ENCODE measurements around the gene CCDC88C. TPM values are rescaled to one million over a fixed set of nuclear protein-coding genes. Genes with fewer than 3 reads are reported as not detected.
"Not testable (repeated sequence)": the region's sequence is repeated elsewhere in the genome, so short reads cannot be mapped to it uniquely, and the experiment has no call there.

CCDC88C gene
- total and polyA plus RNA-seq, 12 donors = 2.2 to 8.4 (median 4.9) TPM

DNA sequence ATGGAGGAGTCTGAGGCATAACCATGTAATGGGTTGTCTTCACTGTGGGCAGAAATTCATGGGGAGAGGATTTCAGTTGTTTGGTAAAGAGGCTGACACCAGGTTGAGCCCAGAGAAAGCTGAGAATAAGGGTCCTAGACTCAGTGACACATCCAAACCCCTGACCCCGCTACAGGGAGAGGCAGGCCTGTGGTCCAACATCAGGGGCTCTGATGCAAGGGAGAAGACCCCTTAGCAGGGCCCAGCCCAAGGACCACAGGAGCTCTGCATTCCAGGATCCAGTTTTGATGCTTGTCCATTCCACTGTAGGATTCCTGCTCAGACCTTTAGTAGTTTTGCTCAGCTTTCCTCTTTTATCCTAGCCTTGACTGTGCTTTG, 188.6 kb downstream of the CCDC88C start:
- H3K36me3 ChIP-seq = peaks cover 0 to 72% (median 7%) of the 10 kb centered on the region in 9 donors
- intact Hi-C loops (cut with DNase I) = no loop called here
- H3K4me3 ChIP-seq = no peak overlapping the region
- H3K4me1 ChIP-seq = peaks cover 0 to 70% (median 0%) of the 10 kb centered on the region in 9 donors
- 100% methylated on average over 1 of the region's 1 CpG for WGBS, 2 donors
- TF ChIP-seq, protein P1, sequence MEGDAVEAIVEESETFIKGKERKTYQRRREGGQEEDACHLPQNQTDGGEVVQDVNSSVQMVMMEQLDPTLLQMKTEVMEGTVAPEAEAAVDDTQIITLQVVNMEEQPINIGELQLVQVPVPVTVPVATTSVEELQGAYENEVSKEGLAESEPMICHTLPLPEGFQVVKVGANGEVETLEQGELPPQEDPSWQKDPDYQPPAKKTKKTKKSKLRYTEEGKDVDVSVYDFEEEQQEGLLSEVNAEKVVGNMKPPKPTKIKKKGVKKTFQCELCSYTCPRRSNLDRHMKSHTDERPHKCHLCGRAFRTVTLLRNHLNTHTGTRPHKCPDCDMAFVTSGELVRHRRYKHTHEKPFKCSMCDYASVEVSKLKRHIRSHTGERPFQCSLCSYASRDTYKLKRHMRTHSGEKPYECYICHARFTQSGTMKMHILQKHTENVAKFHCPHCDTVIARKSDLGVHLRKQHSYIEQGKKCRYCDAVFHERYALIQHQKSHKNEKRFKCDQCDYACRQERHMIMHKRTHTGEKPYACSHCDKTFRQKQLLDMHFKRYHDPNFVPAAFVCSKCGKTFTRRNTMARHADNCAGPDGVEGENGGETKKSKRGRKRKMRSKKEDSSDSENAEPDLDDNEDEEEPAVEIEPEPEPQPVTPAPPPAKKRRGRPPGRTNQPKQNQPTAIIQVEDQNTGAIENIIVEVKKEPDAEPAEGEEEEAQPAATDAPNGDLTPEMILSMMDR (IDR thresholded peaks at IDR 0.05) = no peak
- H3K27ac ChIP-seq = peak overlapping the region in 1 of 10 donors; percentile 87
- peaks cover 0 to 18% (median 6%) of the 10 kb centered on the region in 11 donors for H3K9me3 ChIP-seq
- ATAC-seq (no peak), DNase-seq (no peak)
- no peaks in the 10 kb centered on the region for H3K27me3 ChIP-seq

DNA sequence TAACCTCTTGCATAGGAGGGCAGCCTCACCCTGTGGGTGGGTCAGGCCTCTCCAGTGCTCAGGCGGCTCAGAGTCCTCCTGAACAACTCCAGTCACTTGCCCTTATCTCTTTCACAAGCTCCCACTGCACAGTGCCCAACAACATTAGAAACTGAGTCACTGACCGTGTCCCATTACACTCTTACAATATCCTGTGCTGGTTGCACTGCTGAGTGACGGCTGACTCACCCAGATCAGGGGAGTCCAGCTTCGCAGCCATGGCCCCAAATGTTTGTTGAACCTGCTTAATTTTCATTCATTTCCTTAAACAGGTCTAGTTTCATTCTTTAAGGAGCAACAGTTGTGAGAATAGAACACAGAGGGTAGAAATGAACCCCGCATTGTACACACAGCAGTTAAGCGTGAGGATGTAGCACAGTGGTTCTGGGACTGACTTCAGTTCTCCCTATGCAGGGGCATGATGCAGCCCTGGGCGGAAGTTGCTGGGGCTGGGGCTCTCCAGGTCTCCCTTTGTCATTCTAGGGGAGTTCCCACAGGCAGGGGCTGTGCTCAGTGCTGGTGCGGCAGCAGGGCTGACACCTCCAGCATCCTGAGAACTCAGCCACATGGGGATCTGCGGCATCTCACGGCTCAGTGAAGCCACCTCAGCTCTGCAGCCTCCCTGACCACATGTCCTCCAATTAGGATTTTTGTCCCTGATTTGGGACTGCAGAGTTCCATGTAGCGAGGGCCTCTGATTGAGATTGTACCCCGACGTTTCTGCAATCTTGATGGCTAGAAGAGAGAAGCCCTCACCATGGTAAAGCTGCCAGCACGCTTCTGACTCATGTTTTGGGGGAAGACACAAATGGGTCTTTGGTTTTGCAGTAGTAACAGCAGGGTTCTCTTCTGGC, 189.3 kb downstream of the CCDC88C start:
- ATAC-seq (no peak), DNase-seq (no peak)
- Histone ChIP-seq H3K27ac (peak overlapping the region in 1 of 10 donors; percentile 87), H3K4me3 (no peak overlapping the region), H3K36me3 (peaks cover 0 to 74% (median 7%) of the 10 kb centered on the region in 9 donors), H3K27me3 (no peaks in the 10 kb centered on the region), H3K9me3 (peaks cover 0 to 18% (median 6%) of the 10 kb centered on the region in 11 donors), H3K4me1 (peaks cover 0 to 76% (median 3%) of the 10 kb centered on the region in 9 donors)
- WGBS, 2 donors = 90 to 91% methylated on average over 14 of the region's 14 CpGs
- TF ChIP-seq, protein P1 (IDR thresholded peaks at IDR 0.05) = no peak
- intact Hi-C loops (cut with DNase I) = no loop called here

DNA sequence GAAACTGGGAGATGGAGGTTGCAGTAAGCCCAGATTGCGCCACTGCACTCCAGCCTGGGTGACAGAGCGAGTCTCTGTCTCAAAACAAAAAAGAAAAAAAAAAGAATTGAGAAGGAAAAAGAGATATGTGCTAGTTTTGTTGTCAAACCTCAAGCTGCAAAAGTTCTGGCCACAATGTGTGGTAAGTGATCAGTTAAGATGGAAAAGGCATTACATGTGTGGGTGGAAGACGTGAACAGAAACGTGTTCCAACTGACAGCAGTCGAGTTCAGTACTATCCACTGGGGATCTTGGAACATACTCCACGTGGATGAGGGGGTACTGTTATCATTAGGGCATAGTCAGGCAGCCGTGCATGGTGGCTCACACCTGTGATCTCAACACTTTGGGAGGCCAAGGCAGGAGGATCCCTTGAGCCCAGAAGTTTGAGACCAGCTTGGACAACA, 190.4 kb downstream of the CCDC88C start:
- Histone ChIP-seq H3K27me3 (no peaks in the 10 kb centered on the region), H3K36me3 (peaks cover 0 to 74% (median 7%) of the 10 kb centered on the region in 9 donors), H3K9me3 (peaks cover 0 to 18% (median 6%) of the 10 kb centered on the region in 11 donors), H3K27ac (peak overlapping the region in 1 of 10 donors; percentile 87), H3K4me1 (peaks cover 0 to 77% (median 12%) of the 10 kb centered on the region in 9 donors), H3K4me3 (no peak overlapping the region)
- DNase-seq (no peak), ATAC-seq (no peak)
- TF ChIP-seq, protein P1 (IDR thresholded peaks at IDR 0.05) = no peak
- intact Hi-C loops (cut with DNase I) = no loop called here
- WGBS, 2 donors = 79 to 80% methylated on average over 7 of the region's 7 CpGs

DNA sequence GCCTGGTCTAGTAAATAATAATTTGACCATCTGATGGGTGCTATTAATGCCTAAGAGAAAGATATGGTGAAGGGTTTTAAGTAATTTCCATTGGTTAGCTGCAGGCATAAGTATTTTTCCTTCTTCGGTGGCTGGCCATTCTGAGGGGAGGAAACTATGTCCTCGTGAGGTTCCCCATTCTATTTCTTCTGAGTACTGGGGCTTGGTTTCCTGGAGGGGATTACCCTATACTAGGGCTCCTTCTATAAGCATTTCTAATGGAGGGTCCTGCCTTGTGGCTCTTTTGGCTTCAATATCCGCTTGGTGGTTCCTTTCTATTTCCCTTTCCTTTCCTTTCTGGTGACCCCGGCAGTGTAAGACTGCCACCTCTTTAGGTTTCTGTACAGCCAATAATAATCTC, 191.3 kb downstream of the CCDC88C start:
- DNase-seq; ATAC-seq; H3K4me3 ChIP-seq; H3K27me3 ChIP-seq; intact Hi-C loops (cut with DNase I): not testable (repeated sequence)
- 92 to 95% methylated on average over 4 of the region's 4 CpGs for WGBS, 2 donors
- Histone ChIP-seq H3K4me1 (peaks cover 0 to 69% (median 12%) of the 10 kb centered on the region in 9 donors), H3K9me3 (peaks cover 0 to 13% (median 6%) of the 10 kb centered on the region in 11 donors), H3K36me3 (peaks cover 0 to 73% (median 10%) of the 10 kb centered on the region in 9 donors), H3K27ac (peak overlapping the region in 1 of 10 donors; percentile 87)

All from heart right ventricle (tissue), 16 donors.